Measurements from ENCODE around the gene TRIM54. TPM values are rescaled to one million over a fixed set of nuclear protein-coding genes. Genes with fewer than 3 reads are reported as not detected.
"Not testable (repeated sequence)": the region's sequence is repeated elsewhere in the genome, so short reads cannot be mapped to it uniquely, and the experiment has no call there.

TRIM54 gene
- total RNA-seq, 4 donors from 2014 or later, result 219 to 554 (median 427) TPM

- Histone ChIP-seq H3K27me3 (no peaks in the 10 kb centered on the region), H3K4me3 (no peak overlapping the region), H3K36me3 (no peaks in the 10 kb centered on the region), H3K27ac (no peak overlapping the region), H3K4me1 (peaks cover 22 to 43% of the 10 kb centered on the region in 2 donors), H3K9me3 (no peaks in the 10 kb centered on the region)
- DNase-seq (no peak), ATAC-seq (no peak)
- intact Hi-C loops (cut with DNase I; ENCODE audit: low total_unique reads) (no loop called here), in situ Hi-C loops (cut with MboI; ENCODE audit: low sequenced_read_pairs in 4 of 4) (no loop called here)
- no peak for TF ChIP-seq CTCF (IDR thresholded peaks at IDR 0.05 in 4 of 5, conservative IDR thresholded peaks at IDR 0.05 in 1 of 5)
- no peak for TF ChIP-seq POLR2A (IDR thresholded peaks at IDR 0.05)
These were observed 68.0 kb downstream of the TRIM54 start for GRCh38 chr2:27350106-27350693.

- Histone ChIP-seq H3K36me3 (no peaks in the 10 kb centered on the region), H3K27me3 (no peaks in the 10 kb centered on the region)
- ATAC-seq, result no peak
These were observed 69.8 kb downstream of the TRIM54 start for GRCh38 chr2:27351802-27352598.

GRCh38 chr2:27353386-27353761 lies 71.1 kb downstream of the TRIM54 start:
- H3K9me3 ChIP-seq; intact Hi-C loops (cut with DNase I; ENCODE audit: low total_unique reads); H3K4me3 ChIP-seq; in situ Hi-C loops (cut with MboI; ENCODE audit: low sequenced_read_pairs in 4 of 4); H3K27me3 ChIP-seq; ATAC-seq; H3K36me3 ChIP-seq; DNase-seq: not testable (repeated sequence)
- H3K27ac ChIP-seq, result peak overlapping the region; percentile 92 to 99 (median 94)
- peaks cover 40 to 53% of the 10 kb centered on the region in 2 donors for H3K4me1 ChIP-seq

More at GRCh38 chr2:27351802-27352598, 69.8 kb downstream of the TRIM54 start:
- no peak for DNase-seq
- in situ Hi-C loops (cut with MboI; ENCODE audit: low sequenced_read_pairs in 4 of 4), result no loop called here
- Histone ChIP-seq H3K4me3 (no peak overlapping the region), H3K9me3 (no peaks in the 10 kb centered on the region), H3K27ac (peak overlapping the region in 1 of 4 donors; percentile 7), H3K4me1 (peaks cover 29 to 47% of the 10 kb centered on the region in 2 donors)
- TF ChIP-seq POLR2A (IDR thresholded peaks at IDR 0.05) (no peak), CTCF (IDR thresholded peaks at IDR 0.05 in 4 of 5, conservative IDR thresholded peaks at IDR 0.05 in 1 of 5) (no peak)
- intact Hi-C loops (cut with DNase I; ENCODE audit: low total_unique reads), result no loop called here

DNA sequence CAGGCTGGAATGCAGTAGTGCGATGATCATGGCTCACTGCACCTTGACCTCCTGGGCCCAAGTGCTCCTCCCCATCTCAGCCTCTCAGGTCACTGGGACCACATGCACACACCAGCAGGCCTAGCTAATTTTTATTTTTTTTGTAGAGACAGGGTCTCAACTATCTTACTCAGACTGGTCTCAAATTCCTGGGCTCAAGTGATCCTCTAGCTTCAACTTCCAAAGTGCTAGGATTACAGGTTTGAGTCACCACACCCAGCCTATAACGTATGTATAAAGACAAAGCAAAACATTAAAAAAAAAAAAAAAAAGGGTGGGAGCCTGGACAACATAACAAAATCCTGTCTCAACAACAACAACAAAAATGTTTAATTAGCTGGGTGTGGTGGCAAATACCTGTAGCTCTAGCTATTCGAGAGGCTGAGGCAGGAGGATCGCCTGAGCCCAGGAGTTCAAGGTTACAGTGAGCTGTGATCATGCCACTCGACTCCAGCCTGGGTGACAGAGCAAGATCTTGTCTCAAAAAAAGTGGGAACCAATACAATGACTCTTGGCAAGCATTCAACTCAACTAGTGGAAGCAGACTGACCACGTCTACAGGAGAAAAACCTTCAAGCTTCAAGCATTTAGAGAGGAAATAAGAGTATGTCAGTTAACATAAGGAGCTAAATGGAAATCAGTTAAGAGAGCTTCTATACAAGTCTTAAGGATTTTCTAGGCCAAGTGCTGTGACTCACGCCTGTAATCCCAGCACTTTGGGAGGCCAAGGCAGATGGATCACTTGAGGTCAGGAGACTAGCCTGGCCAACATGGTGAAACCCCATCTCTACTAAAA lies 71.8 kb downstream of the TRIM54 start:
- Histone ChIP-seq H3K4me3 (no peak overlapping the region), H3K9me3 (no peaks in the 10 kb centered on the region), H3K27ac (peak overlapping the region; percentile 92 to 99 (median 94)), H3K4me1 (peaks cover 42 to 53% of the 10 kb centered on the region in 2 donors), H3K36me3 (no peaks in the 10 kb centered on the region), H3K27me3 (no peaks in the 10 kb centered on the region)
- intact Hi-C loops (cut with DNase I; ENCODE audit: low total_unique reads), result no loop called here
- TF ChIP-seq CTCF (IDR thresholded peaks at IDR 0.05 in 4 of 5, conservative IDR thresholded peaks at IDR 0.05 in 1 of 5) (no peak), POLR2A (IDR thresholded peaks at IDR 0.05) (no peak)
- in situ Hi-C loops (cut with MboI; ENCODE audit: low sequenced_read_pairs in 4 of 4), result no loop called here
- DNase-seq (peak; percentile 40 to 80), ATAC-seq (peak in 1 of 2 donors; percentile 29)

DNA sequence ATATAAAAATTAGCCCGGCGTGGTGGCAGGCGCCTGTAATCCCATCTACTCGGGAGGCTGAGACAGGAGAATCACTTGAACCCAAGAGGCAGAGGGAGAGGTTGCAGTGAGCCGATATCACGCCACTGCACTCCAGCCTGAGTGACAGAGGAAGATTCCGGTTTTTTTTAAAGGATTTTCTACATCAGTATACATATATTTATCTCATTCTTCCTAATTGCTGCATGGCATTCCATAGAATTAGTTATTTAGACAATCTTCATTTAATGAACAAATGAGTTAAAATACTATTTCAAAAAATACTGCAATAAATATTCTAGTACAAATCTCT lies 72.3 kb downstream of the TRIM54 start:
- DNase-seq, result no peak
- no peak for ATAC-seq
- intact Hi-C loops (cut with DNase I; ENCODE audit: low total_unique reads) (no loop called here), in situ Hi-C loops (cut with MboI; ENCODE audit: low sequenced_read_pairs in 4 of 4) (no loop called here)
- no peaks in the 10 kb centered on the region for H3K9me3 ChIP-seq
- H3K27me3 ChIP-seq, result no peaks in the 10 kb centered on the region
- peak overlapping the region; percentile 92 to 99 (median 94) for H3K27ac ChIP-seq
- H3K4me3 ChIP-seq, result no peak overlapping the region
- TF ChIP-seq CTCF (IDR thresholded peaks at IDR 0.05 in 4 of 5, conservative IDR thresholded peaks at IDR 0.05 in 1 of 5) (no peak), POLR2A (IDR thresholded peaks at IDR 0.05) (no peak)
- H3K36me3 ChIP-seq, result no peaks in the 10 kb centered on the region
- peaks cover 42 to 53% of the 10 kb centered on the region in 2 donors for H3K4me1 ChIP-seq
